H9 (cell line): ENCODE results near the gene ITGA8. TPM values are rescaled to one million over a fixed set of nuclear protein-coding genes. Genes with fewer than 3 reads are reported as not detected.

Experiments used
- DNase-seq: peaks from one replicate; pipeline ENCODE4 v3.0.0-alpha.2; 2017
- H2AFZ ChIP-seq: one replicate; pipeline ENCODE4 v1.6.1; 2013; ENCODE audit warnings: mild to moderate bottlenecking, low read length, control low read depth, moderate library complexity
- H2AK5ac ChIP-seq: 2 replicates; pipeline ENCODE4 v1.6.1; 2013; ENCODE audit warnings: low read length, control low read depth, mixed read lengths; ENCODE audit not compliant: insufficient read length
- H2BK120ac ChIP-seq: one replicate; pipeline ENCODE4 v1.6.1; 2013; ENCODE audit warnings: low read depth, mild to moderate bottlenecking, low read length, control low read depth, inconsistent platforms; ENCODE audit not compliant: poor library complexity, severe bottlenecking
- H2BK12ac ChIP-seq: 2 replicates; pipeline ENCODE4 v1.6.1; 2013; ENCODE audit warnings: low read length, control low read depth, mixed read lengths, low read depth; ENCODE audit not compliant: insufficient read length
- H2BK15ac ChIP-seq: 2 replicates; pipeline ENCODE4 v1.6.1; 2013; ENCODE audit warnings: low read depth, low read length, control low read depth
- H2BK20ac ChIP-seq: one replicate; pipeline ENCODE4 v1.6.1; 2013; ENCODE audit warnings: low read depth, mild to moderate bottlenecking, low read length, control low read depth, inconsistent platforms; ENCODE audit not compliant: poor library complexity, severe bottlenecking
- H2BK5ac ChIP-seq: 2 replicates; pipeline ENCODE4 v1.6.1; 2013; ENCODE audit warnings: low read length, control low read depth, mixed read lengths; ENCODE audit not compliant: insufficient read length
- H3K14ac ChIP-seq: 2 replicates; pipeline ENCODE4 v1.6.1; 2013; ENCODE audit warnings: low read length, control low read depth; ENCODE audit not compliant: insufficient read depth
- H3K18ac ChIP-seq: 2 replicates; pipeline ENCODE4 v1.6.1; 2013; ENCODE audit warnings: low read depth, mild to moderate bottlenecking, mixed read lengths, low read length, control low read depth; ENCODE audit not compliant: insufficient read length
- H3K23ac ChIP-seq: 2 replicates; pipeline ENCODE4 v1.6.1; 2013; ENCODE audit warnings: low read length, control low read depth, mixed read lengths, low read depth; ENCODE audit not compliant: insufficient read length
- H3K23me2 ChIP-seq: 2 replicates; pipeline ENCODE4 v1.6.1; 2013; ENCODE audit warnings: low read depth, mild to moderate bottlenecking, mixed read lengths, low read length, control low read depth; ENCODE audit not compliant: insufficient read length, poor library complexity, severe bottlenecking
- H3K27ac ChIP-seq: 2 replicates; pipeline ENCODE4 v1.5.1; 2013; ENCODE audit warnings: low read length, control low read depth, mixed read lengths, low read depth; ENCODE audit not compliant: insufficient read length
- H3K27me3 ChIP-seq: 2 replicates; pipeline ENCODE4 v1.6.1; 2013; ENCODE audit warnings: low read length, control low read depth, inconsistent platforms; ENCODE audit not compliant: insufficient read depth
- H3K4ac ChIP-seq: 2 replicates; pipeline ENCODE4 v1.6.1; 2013; ENCODE audit warnings: low read depth, mild to moderate bottlenecking, control low read depth, inconsistent platforms, low read length, moderate library complexity
- H3K4me1 ChIP-seq: 2 replicates; pipeline ENCODE4 v1.6.1; 2013; ENCODE audit warnings: low read length, control low read depth, inconsistent platforms; ENCODE audit not compliant: insufficient read depth
- H3K4me2 ChIP-seq: 2 replicates; pipeline ENCODE4 v1.6.1; 2013; ENCODE audit warnings: low read length, control low read depth, mixed read lengths; ENCODE audit not compliant: insufficient read length, insufficient read depth
- H3K56ac ChIP-seq: 2 replicates; pipeline ENCODE4 v1.6.1; 2013; ENCODE audit warnings: low read depth, mild to moderate bottlenecking, mixed read lengths, low read length, control low read depth; ENCODE audit not compliant: insufficient read length
- H3K79me1 ChIP-seq: 2 replicates; pipeline ENCODE4 v1.6.1; 2013; ENCODE audit warnings: low read depth, mild to moderate bottlenecking, moderate library complexity, low read length, control low read depth, inconsistent platforms; ENCODE audit not compliant: insufficient read depth, poor library complexity, severe bottlenecking
- H3K79me2 ChIP-seq: 2 replicates; pipeline ENCODE4 v1.6.1; 2013; ENCODE audit warnings: low read length, control low read depth, inconsistent platforms; ENCODE audit not compliant: insufficient read depth
- H3K9ac ChIP-seq: 2 replicates; pipeline ENCODE4 v1.6.1; 2013; ENCODE audit warnings: low read length, control low read depth, mixed read lengths; ENCODE audit not compliant: insufficient read length; ENCODE audit errors: extremely low read depth
- H3K9me3 ChIP-seq: one replicate; pipeline ENCODE4 v1.6.1; 2013; ENCODE audit warnings: low read depth, low read length, inconsistent platforms; ENCODE audit not compliant: control insufficient read depth
- H3T11ph ChIP-seq: one replicate; pipeline ENCODE4 v1.6.1; 2013; ENCODE audit warnings: mild to moderate bottlenecking, low read length, control low read depth, inconsistent platforms
- H4K20me1 ChIP-seq: one replicate; pipeline ENCODE4 v1.6.1; 2013; ENCODE audit not compliant: control insufficient read depth, insufficient read length, insufficient read depth
- H4K5ac ChIP-seq: 2 replicates; pipeline ENCODE4 v1.6.1; 2013; ENCODE audit warnings: low read depth, mild to moderate bottlenecking, mixed read lengths, low read length, control low read depth; ENCODE audit not compliant: insufficient read length
- H4K8ac ChIP-seq: replicated peaks from 2 replicates; pipeline ENCODE4 v1.6.1; 2013; ENCODE audit warnings: low read length, control low read depth, mixed read lengths, low read depth; ENCODE audit not compliant: insufficient read length
- H4K91ac ChIP-seq: 2 replicates; pipeline ENCODE4 v1.6.1; 2013; ENCODE audit warnings: low read depth, mild to moderate bottlenecking, moderate library complexity, mixed read lengths, low read length, control low read depth; ENCODE audit not compliant: insufficient read length
- H3K27ac Mint-ChIP-seq, 3 experiments: 2 replicates in 2 of 3; 3 replicates in 1 of 3; pipeline ENCODE4 v1.8.0; 2020 to 2021; ENCODE audit warnings: mixed read lengths in 3 of 3, mild to moderate bottlenecking in 1 of 3, moderate library complexity in 1 of 3
- H3K27me3 Mint-ChIP-seq: 2 replicates; pipeline ENCODE4 v1.8.0; 2021; ENCODE audit warnings: low read depth, mild to moderate bottlenecking, moderate library complexity, mixed read lengths
- H3K36me3 Mint-ChIP-seq, 3 experiments: 2 replicates in 2 of 3; 3 replicates in 1 of 3; pipeline ENCODE4 v1.8.0; 2020 to 2021; ENCODE audit warnings: low read depth in 3 of 3, mixed read lengths in 3 of 3; ENCODE audit not compliant: insufficient read depth in 1 of 3
- H3K4me1 Mint-ChIP-seq, 2 experiments: 2 replicates each; pipeline ENCODE4 v1.8.0; 2020; ENCODE audit warnings: mixed read lengths in 2 of 2
- H3K4me3 Mint-ChIP-seq, 2 experiments: 2 replicates in 1 of 2; 3 replicates in 1 of 2; pipeline ENCODE4 v1.8.0; 2020 to 2021; ENCODE audit warnings: mild to moderate bottlenecking in 2 of 2, mixed read lengths in 2 of 2, moderate library complexity in 1 of 2
- H3K9me3 Mint-ChIP-seq, 2 experiments: 2 replicates in 1 of 2; 3 replicates in 1 of 2; pipeline ENCODE4 v1.8.0; 2020; ENCODE audit warnings: mild to moderate bottlenecking in 2 of 2, mixed read lengths in 2 of 2, moderate library complexity in 1 of 2
- CTCF ChIP-seq: fragments of 200-600 bp; sonication (generic); conservative IDR thresholded peaks from 3 replicates; pipeline ENCODE4 v1.8.0; 2021; ENCODE audit warnings: antibody characterized with exemption, mild to moderate bottlenecking
- WGBS: extraction: QIAGEN DNeasy Blood & Tissue Kit; methylation state at CpG from one replicate; pipeline ENCODE4 v1.1.7; 2013; ENCODE audit warnings: missing lambda C conversion rate, low lambda C conversion rate, mixed read lengths; ENCODE audit not compliant: insufficient read length; ENCODE audit errors: extremely low coverage; 5-methylcytosine and 5-hydroxymethylcytosine counted together
- total RNA-seq: library from RNA; stranded (reverse); gene quantifications from 2 replicates; pipeline ENCODE4 v1.2.1, GENCODE V29; 2021

ITGA8 gene
- total RNA-seq, 1 experiment from 2014 or later: not detected

- H2BK12ac ChIP-seq: no peak overlapping the region
- H2AK5ac ChIP-seq: no peak overlapping the region
- no peak overlapping the region for H3K4me3 Mint-ChIP-seq
- H3K9me3 ChIP-seq: no peaks in the 10 kb centered on the region
- no peak overlapping the region for H3K14ac ChIP-seq
- H3K23me2 ChIP-seq: no peaks in the 10 kb centered on the region
- H4K5ac ChIP-seq: no peak overlapping the region
- H3K79me2 ChIP-seq: no peaks in the 10 kb centered on the region
- H3K4ac ChIP-seq: no peak overlapping the region
- no peak overlapping the region for H3K27ac ChIP-seq
- no peak overlapping the region for H3K9ac ChIP-seq
- no peak overlapping the region for H2BK15ac ChIP-seq
- H3K27me3 ChIP-seq: no peaks in the 10 kb centered on the region
- no peak overlapping the region for H4K91ac ChIP-seq
- no peaks in the 10 kb centered on the region for H3K36me3 Mint-ChIP-seq
- no peak overlapping the region for H3K56ac ChIP-seq
- H3T11ph ChIP-seq: no peak overlapping the region
- H3K27me3 Mint-ChIP-seq: peaks cover 12% of the 10 kb centered on the region
- H3K79me1 ChIP-seq: no peaks in the 10 kb centered on the region
- TF ChIP-seq CTCF: no peak
- H3K9me3 Mint-ChIP-seq: no peaks in the 10 kb centered on the region
- no peak overlapping the region for H3K18ac ChIP-seq
- no peaks in the 10 kb centered on the region for H4K20me1 ChIP-seq
- no peak overlapping the region for H2BK120ac ChIP-seq
- H3K4me1 ChIP-seq: no peaks in the 10 kb centered on the region
- WGBS: no CpG with 5 or more reads among the region's 7 CpGs
- no peak overlapping the region for H2BK20ac ChIP-seq
- H3K23ac ChIP-seq: no peak overlapping the region
- no peak for DNase-seq
- H2AFZ ChIP-seq: no peak overlapping the region
- H2BK5ac ChIP-seq: no peak overlapping the region
- no peak overlapping the region for H4K8ac ChIP-seq
- H3K4me2 ChIP-seq: no peak overlapping the region
- H3K4me1 Mint-ChIP-seq: no peaks in the 10 kb centered on the region
- H3K27ac Mint-ChIP-seq: no peak overlapping the region
Measured at GRCh38 chr10:15515202-15515601, 204.5 kb downstream of the ITGA8 start.
